Neural cell (in vitro differentiated cells): Measurements from ENCODE around the gene IL15.

Experiments used
- CTCF ChIP-seq: fragments of 450-650 bp; IDR thresholded peaks from 2 replicates; pipeline ENCODE4 v1.5.1; 2014; ENCODE audit warnings: antibody characterized with exemption, mild to moderate bottlenecking, moderate library complexity; ENCODE audit not compliant: poor library complexity, severe bottlenecking
- RAD21 ChIP-seq: fragments of 450-650 bp; conservative IDR thresholded peaks from 2 replicates; pipeline ENCODE4 v1.6.1; 2014; ENCODE audit warnings: antibody characterized with exemption, mild to moderate bottlenecking, moderate library complexity

GRCh38 chr4:141730805-141731204 lies 94.4 kb downstream of the IL15 start:
- no peak for TF ChIP-seq CTCF
- no peak for TF ChIP-seq RAD21
